Measurements from ENCODE around the gene RABL3. TPM values are rescaled to one million over a fixed set of nuclear protein-coding genes. Genes with fewer than 3 reads are reported as not detected.

RABL3 gene
- total and polyA plus RNA-seq, 2 of the 4 experiments (the other 2 are of a cell fraction) = 5.3 to 17.0 TPM

- Histone ChIP-seq H3K4ac (ENCODE audit: low read depth, low read length) (peak overlapping the region; percentile 90), H3K56ac (ENCODE audit: extremely low read depth, insufficient read depth, low read length) (no peak overlapping the region), H3K14ac (replicated peaks; ENCODE audit: low read depth, low read length) (peak overlapping the region; percentile 96), H2AK9ac (replicated peaks; ENCODE audit: low read depth, low read length, poor library complexity) (peak overlapping the region; percentile 47), H3K23ac (ENCODE audit: low read depth, low read length) (peak overlapping the region; percentile 50; the same call in 1 of the 2 replicates), H4K20me1 (ENCODE audit: insufficient read depth, low read length) (no peaks in the 10 kb centered on the region), H2BK120ac (ENCODE audit: low read depth, low read length) (peak overlapping the region; percentile 98), H3K9ac (ENCODE audit: low read depth, low read length) (no peak overlapping the region), H3K4me2 (ENCODE audit: low read depth, low read length) (peak overlapping the region; percentile 71), H3K18ac (ENCODE audit: low read depth, low read length) (peak overlapping the region; percentile 24; the same call in 1 of the 2 replicates), H4K5ac (ENCODE audit: low read depth, low read length) (no peak overlapping the region; the same call in 1 of the 2 replicates), H3K36me3 (ENCODE audit: control insufficient read depth, insufficient read depth, low read length) (no peaks in the 10 kb centered on the region), H4K91ac (ENCODE audit: insufficient read depth, low read depth, low read length) (peak overlapping the region; percentile 88), H4K8ac (ENCODE audit: low read depth in 2 of 2, low read length in 2 of 2) (peak overlapping the region; percentile 48 to 72; a peak in 2 of 4 replicates), H2BK15ac (ENCODE audit: low read depth, low read length) (peak overlapping the region; percentile 84; the same call in 2 of the 3 replicates), H2BK5ac (ENCODE audit: low read depth, low read length, poor library complexity, severe bottlenecking) (peak overlapping the region; percentile 88), H3K4me1 (ENCODE audit: control insufficient read depth, insufficient read depth, low read length) (peaks cover 8% of the 10 kb centered on the region), H2BK20ac (ENCODE audit: low read depth, low read length) (peak overlapping the region; percentile 98), H2AFZ (replicated peaks; ENCODE audit: low read length, poor library complexity) (no peak overlapping the region), H3K4me3 (ENCODE audit: insufficient read depth, low read depth, low read length) (no peak overlapping the region), H3K27ac (ENCODE audit: insufficient read depth, low read length) (peak overlapping the region; percentile 42), H2AK5ac (ENCODE audit: low read depth, low read length) (peak overlapping the region; percentile 92; the same call in 1 of the 2 replicates), H3K9me3 (ENCODE audit: control insufficient read depth, insufficient read depth, low read length) (no peaks in the 10 kb centered on the region), H3K9me1 (ENCODE audit: insufficient read depth, low read length) (peaks cover 12% of the 10 kb centered on the region), H3K79me1 (ENCODE audit: low read depth in 1 of 2, low read length in 2 of 2) (peaks cover 0 to 21% of the 10 kb centered on the region in 2 experiments; a peak in 3 of 4 replicates), H3K27me3 (ENCODE audit: control insufficient read depth, insufficient read depth, low read length) (no peaks in the 10 kb centered on the region)
- no CpG with 5 or more reads among the region's 1 CpG for WGBS, 2 experiments (ENCODE audit: extremely low coverage in 2 of 2, insufficient read length in 1 of 2)
- ATAC-seq (ENCODE audit: low read depth) (peak; percentile 84), DNase-seq (peak; percentile 80)
- in situ Hi-C loops (cut with MboI; ENCODE audit: low sequenced_read_pairs) (loop anchor here (5.0 to 25.0 kb wide), 4 partner anchors 197 to 547 kb away; partner anchors contain the start of gene NDUFB4), dilution Hi-C loops (cut with HindIII; ENCODE audit: low sequenced_read_pairs, unreplicated experiment) (no loop called here), intact Hi-C loops (cut with micrococcal nuclease) (loop anchor here (10.0 kb wide), 2 partner anchors 197 to 367 kb away; partner anchors contain the start of gene NDUFB4)
- BruUV-seq (replicated peaks) = no TSS peak
- ChIA-PET CTCF (interaction anchor here (1.0 to 1.4 kb wide), 4 partner anchors 33 to 233 kb away, joined by 3 to 4 read pairs (median 4); no protein-coding TSS in a partner anchor), POLR2A (ENCODE audit: unreplicated experiment) (interaction anchor here (0.6 kb wide), 1 partner anchor 441 kb away, joined by 4 read pairs; no protein-coding TSS in a partner anchor)
- 0 out of 2 replicates have a peak, but pooled peaks have one; percentile 11 for TF ChIP-seq RAD21 (IDR thresholded peaks at IDR 0.05; ENCODE audit: low read length)
- peak; percentile 18; the same call in 1 of the 2 replicates for TF ChIP-seq SMC3 (IDR thresholded peaks at IDR 0.05; ENCODE audit: low read depth, low read length)
- TF ChIP-seq NFE2L2 (IDR thresholded peaks at IDR 0.05; ENCODE audit: low read depth, low read length) = no peak
- TF ChIP-seq RCOR1 (IDR thresholded peaks at IDR 0.05; ENCODE audit: insufficient replicate concordance, low read length) = no peak
- no peak for TF ChIP-seq MAZ (IDR thresholded peaks at IDR 0.05; ENCODE audit: borderline replicate concordance, low read depth, low read length)
- 0 out of 2 replicates have a peak, but pooled peaks have one; percentile 12 for TF ChIP-seq CTCF (conservative IDR thresholded peaks at IDR 0.05; ENCODE audit: low read depth, low read length)
- TF ChIP-seq FOS (IDR thresholded peaks at IDR 0.05; ENCODE audit: low read depth, low read length) = peak; percentile 67
- no peak for TF ChIP-seq CHD1 (IDR thresholded peaks at IDR 0.05; ENCODE audit: low read depth, low read length)
- TF ChIP-seq RFX5 (IDR thresholded peaks at IDR 0.05; ENCODE audit: low read depth, low read length) = no peak
- no peak for TF ChIP-seq MXI1 (IDR thresholded peaks at IDR 0.05; ENCODE audit: borderline replicate concordance, low read depth, low read length)
Measured at GRCh38 chr3:120791913-120792312, 49.6 kb upstream of the RABL3 start.
